Measurements from ENCODE around the gene AGAP1. TPM values are rescaled to one million over a fixed set of nuclear protein-coding genes. Genes with fewer than 3 reads are reported as not detected.
A peak's percentile ranks its signal among the peaks of the same experiment; 100 is the strongest.

AGAP1 gene
- total RNA-seq, 2 donors from 2014 or later = 32.8 to 34.7 TPM

- peaks cover 6% of the 10 kb centered on the region for H3K4me1 Mint-ChIP-seq
- Histone ChIP-seq H3K9ac (ENCODE audit: extremely low read depth, low read length, poor library complexity, severe bottlenecking) (no peak overlapping the region), H3K4me1 (ENCODE audit: control insufficient read depth, insufficient read depth, low read length) (no peaks in the 10 kb centered on the region), H3K9me3 (ENCODE audit: control insufficient read depth, low read length) (no peaks in the 10 kb centered on the region), H3K27me3 (ENCODE audit: control insufficient read depth, insufficient read depth, low read length, poor library complexity, severe bottlenecking) (no peaks in the 10 kb centered on the region), H3K36me3 (ENCODE audit: control insufficient read depth, insufficient read depth, low read length) (no peaks in the 10 kb centered on the region), H3K4me3 (ENCODE audit: low read length) (no peak overlapping the region), H3K27ac (ENCODE audit: low read depth, low read length) (no peak overlapping the region)
- no peaks in the 10 kb centered on the region for H3K9me3 Mint-ChIP-seq
- H3K4me3 Mint-ChIP-seq = no peak overlapping the region
- no peak for TF ChIP-seq CTCF (conservative IDR thresholded peaks at IDR 0.05)
- H3K27ac Mint-ChIP-seq = no peak overlapping the region
- H3K36me3 Mint-ChIP-seq (ENCODE audit: low read depth) = no peaks in the 10 kb centered on the region
- 89 to 91% methylated on average over 7 to 9 of the region's 9 CpGs for WGBS, 2 experiments (ENCODE audit: insufficient coverage in 1 of 2, insufficient read length in 1 of 2)
- DNase-seq = no peak
- H3K27me3 Mint-ChIP-seq (ENCODE audit: insufficient read depth) = no peaks in the 10 kb centered on the region
Observed at GRCh38 chr2:235957251-235957650, 463.4 kb downstream of the AGAP1 start.

- H3K9me3 Mint-ChIP-seq = no peaks in the 10 kb centered on the region
Observed at GRCh38 chr2:235958221-235958930, 464.5 kb downstream of the AGAP1 start.

GRCh38 chr2:235958931-235959410 lies 465.1 kb downstream of the AGAP1 start:
- Mint-ChIP-seq H3K9me3 (no peaks in the 10 kb centered on the region), H3K36me3 (ENCODE audit: low read depth) (no peaks in the 10 kb centered on the region), H3K27me3 (ENCODE audit: insufficient read depth) (no peaks in the 10 kb centered on the region), H3K27ac (no peak overlapping the region), H3K4me3 (no peak overlapping the region), H3K4me1 (peaks cover 6% of the 10 kb centered on the region)
- no peak for TF ChIP-seq CTCF (conservative IDR thresholded peaks at IDR 0.05)
- peak overlapping the region; percentile 38 for H3K27ac ChIP-seq (ENCODE audit: low read depth, low read length)
- WGBS, 2 experiments (ENCODE audit: insufficient coverage in 1 of 2, insufficient read length in 1 of 2) = 88 to 92% methylated on average over 26 to 29 of the region's 29 CpGs
- DNase-seq = no peak
- H3K4me3 ChIP-seq (ENCODE audit: low read length) = no peak overlapping the region
- no peaks in the 10 kb centered on the region for H3K36me3 ChIP-seq (ENCODE audit: control insufficient read depth, insufficient read depth, low read length)
- no peaks in the 10 kb centered on the region for H3K27me3 ChIP-seq (ENCODE audit: control insufficient read depth, insufficient read depth, low read length, poor library complexity, severe bottlenecking)
- no peaks in the 10 kb centered on the region for H3K4me1 ChIP-seq (ENCODE audit: control insufficient read depth, insufficient read depth, low read length)
- H3K9ac ChIP-seq (ENCODE audit: extremely low read depth, low read length, poor library complexity, severe bottlenecking) = no peak overlapping the region
- no peaks in the 10 kb centered on the region for H3K9me3 ChIP-seq (ENCODE audit: control insufficient read depth, low read length)

More at GRCh38 chr2:235958221-235958930, 464.5 kb downstream of the AGAP1 start:
- H3K4me1 Mint-ChIP-seq = peaks cover 6% of the 10 kb centered on the region
- 91 to 92% methylated on average over 22 to 23 of the region's 23 CpGs for WGBS, 2 experiments (ENCODE audit: insufficient coverage in 1 of 2, insufficient read length in 1 of 2)
- no peak overlapping the region for H3K9ac ChIP-seq (ENCODE audit: extremely low read depth, low read length, poor library complexity, severe bottlenecking)
- H3K36me3 ChIP-seq (ENCODE audit: control insufficient read depth, insufficient read depth, low read length) = no peaks in the 10 kb centered on the region
- TF ChIP-seq CTCF (conservative IDR thresholded peaks at IDR 0.05) = no peak
- H3K36me3 Mint-ChIP-seq (ENCODE audit: low read depth) = no peaks in the 10 kb centered on the region
- DNase-seq = no peak
- no peaks in the 10 kb centered on the region for H3K27me3 ChIP-seq (ENCODE audit: control insufficient read depth, insufficient read depth, low read length, poor library complexity, severe bottlenecking)
- H3K27ac Mint-ChIP-seq = no peak overlapping the region
- H3K9me3 ChIP-seq (ENCODE audit: control insufficient read depth, low read length) = no peaks in the 10 kb centered on the region
- no peaks in the 10 kb centered on the region for H3K27me3 Mint-ChIP-seq (ENCODE audit: insufficient read depth)
- H3K4me1 ChIP-seq (ENCODE audit: control insufficient read depth, insufficient read depth, low read length) = no peaks in the 10 kb centered on the region
- H3K27ac ChIP-seq (ENCODE audit: low read depth, low read length) = no peak overlapping the region
- H3K4me3 Mint-ChIP-seq = no peak overlapping the region
- no peak overlapping the region for H3K4me3 ChIP-seq (ENCODE audit: low read length)

Measured in endodermal cell (in vitro differentiated cells).